Lower lobe of right lung (tissue), 2 donors: Measurements from ENCODE around the gene STK33. TPM values are rescaled to one million over a fixed set of nuclear protein-coding genes. Genes with fewer than 3 reads are reported as not detected.

Experiments used
- ATAC-seq, 2 donors: fragments of 200-7000 bp; cut with Tn5 transposase; one replicate each; pipeline ENCODE4 v1.9.1; 2020 to 2022; ENCODE audit warnings: mild to moderate bottlenecking in 2 of 2, moderate library complexity in 2 of 2
- DNase-seq: peaks from one replicate; pipeline ENCODE4 v3.0.0-alpha.2; 2020
- H3K27ac ChIP-seq: fragments of 200-600 bp; one replicate; pipeline ENCODE4 v1.8.0; 2022
- H3K27me3 ChIP-seq: fragments of 200-600 bp; one replicate; pipeline ENCODE4 v1.8.0; 2022; ENCODE audit warnings: low read depth
- H3K36me3 ChIP-seq: fragments of 200-600 bp; one replicate; pipeline ENCODE4 v1.8.0; 2022; ENCODE audit warnings: mild to moderate bottlenecking
- H3K4me1 ChIP-seq: fragments of 200-600 bp; one replicate; pipeline ENCODE4 v1.8.0; 2022
- H3K4me3 ChIP-seq: fragments of 200-600 bp; one replicate; pipeline ENCODE4 v1.8.0; 2022; ENCODE audit warnings: mild to moderate bottlenecking
- H3K9me3 ChIP-seq: fragments of 200-600 bp; one replicate; pipeline ENCODE4 v1.8.0; 2022
- intact Hi-C: fragments of 100-400 bp; cut with DNase I; formaldehyde crosslinking; loops from one replicate; pipeline ENCODE4 v1.11.0; 2022
- total RNA-seq: library from RNA; stranded (reverse); fragmentation: NEBNext Ultra II Directional; extraction: Animal tissue kit (Norgen Biotek cat#: 25700); gene quantifications from one replicate; pipeline ENCODE4 v1.2.1, GENCODE V29; 2021
- TF ChIP-seq, protein P1 (sequence below): fragments of 200-600 bp; IDR thresholded peaks from one replicate; pipeline ENCODE4 v1.8.0; 2022; ENCODE audit warnings: antibody characterized with exemption, mild to moderate bottlenecking
- donor health status: DM: no; HTN: yes; CAD: no; lungs with severe emphysema.

STK33 gene
- total RNA-seq, 1 donor from 2014 or later: 17.3 TPM

DNA sequence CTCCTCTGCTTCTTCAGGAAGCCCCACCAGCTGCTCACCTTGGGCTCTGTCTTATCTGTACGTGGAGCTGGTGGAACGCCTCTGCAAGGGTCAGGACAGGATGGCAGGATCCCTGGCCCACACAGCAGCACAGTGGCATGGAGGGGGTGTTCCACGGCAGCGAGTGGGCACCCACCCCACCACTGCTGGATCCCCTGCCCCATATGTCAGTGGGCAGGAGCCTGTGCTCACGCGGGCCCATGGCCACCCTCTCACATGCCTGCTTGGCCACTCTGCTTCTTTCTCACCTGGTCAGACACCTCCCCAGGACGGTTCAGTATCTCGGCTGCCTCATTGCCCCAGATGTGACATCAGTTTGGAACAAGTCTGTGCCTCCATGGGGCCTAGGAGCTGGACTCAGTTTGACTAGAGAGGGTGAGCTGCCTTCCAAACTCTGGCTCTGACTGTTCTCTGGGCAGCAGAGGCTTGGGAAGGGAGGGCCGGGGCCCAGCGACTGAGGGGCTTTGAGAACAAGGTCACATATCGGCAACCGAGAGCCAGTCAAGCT is 232.3 kb downstream of the STK33 start:
- Histone ChIP-seq H3K4me3 (no peak overlapping the region), H3K9me3 (no peaks in the 10 kb centered on the region), H3K4me1 (peaks cover 5% of the 10 kb centered on the region), H3K27me3 (peaks cover 4% of the 10 kb centered on the region), H3K36me3 (no peaks in the 10 kb centered on the region), H3K27ac (no peak overlapping the region)
- ATAC-seq (no peak), DNase-seq (no peak)
- intact Hi-C loops: no loop called here
- TF ChIP-seq, protein P1, sequence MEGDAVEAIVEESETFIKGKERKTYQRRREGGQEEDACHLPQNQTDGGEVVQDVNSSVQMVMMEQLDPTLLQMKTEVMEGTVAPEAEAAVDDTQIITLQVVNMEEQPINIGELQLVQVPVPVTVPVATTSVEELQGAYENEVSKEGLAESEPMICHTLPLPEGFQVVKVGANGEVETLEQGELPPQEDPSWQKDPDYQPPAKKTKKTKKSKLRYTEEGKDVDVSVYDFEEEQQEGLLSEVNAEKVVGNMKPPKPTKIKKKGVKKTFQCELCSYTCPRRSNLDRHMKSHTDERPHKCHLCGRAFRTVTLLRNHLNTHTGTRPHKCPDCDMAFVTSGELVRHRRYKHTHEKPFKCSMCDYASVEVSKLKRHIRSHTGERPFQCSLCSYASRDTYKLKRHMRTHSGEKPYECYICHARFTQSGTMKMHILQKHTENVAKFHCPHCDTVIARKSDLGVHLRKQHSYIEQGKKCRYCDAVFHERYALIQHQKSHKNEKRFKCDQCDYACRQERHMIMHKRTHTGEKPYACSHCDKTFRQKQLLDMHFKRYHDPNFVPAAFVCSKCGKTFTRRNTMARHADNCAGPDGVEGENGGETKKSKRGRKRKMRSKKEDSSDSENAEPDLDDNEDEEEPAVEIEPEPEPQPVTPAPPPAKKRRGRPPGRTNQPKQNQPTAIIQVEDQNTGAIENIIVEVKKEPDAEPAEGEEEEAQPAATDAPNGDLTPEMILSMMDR: no peak

DNA sequence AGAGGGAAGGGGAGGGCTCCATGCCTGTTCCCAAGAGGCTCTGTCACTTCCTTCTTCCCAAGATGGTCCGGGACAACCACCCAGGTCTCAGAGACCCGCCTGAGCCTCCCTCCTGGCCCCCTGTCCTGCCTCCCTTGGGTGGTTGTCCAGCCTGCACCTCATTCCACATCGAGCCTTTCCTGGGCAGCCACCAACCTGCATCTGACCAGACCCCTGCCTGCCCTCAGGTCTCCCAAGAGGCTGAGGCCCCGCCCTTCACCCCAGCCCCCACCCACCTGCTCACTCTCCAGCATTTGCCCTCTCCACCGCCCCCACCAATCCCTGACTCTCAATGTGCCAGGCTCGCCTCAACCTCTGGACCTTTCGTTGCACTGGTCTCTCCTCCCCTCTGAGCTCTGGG is 232.8 kb downstream of the STK33 start:
- ATAC-seq: no peak
- intact Hi-C loops: no loop called here
- H3K4me1 ChIP-seq: peaks cover 5% of the 10 kb centered on the region
- TF ChIP-seq, protein P1: no peak
- no peak for DNase-seq
- H3K27ac ChIP-seq: no peak overlapping the region
- H3K36me3 ChIP-seq: no peaks in the 10 kb centered on the region
- H3K4me3 ChIP-seq: no peak overlapping the region
- H3K27me3 ChIP-seq: peaks cover 4% of the 10 kb centered on the region
- no peaks in the 10 kb centered on the region for H3K9me3 ChIP-seq

GRCh38 chr11:8360086-8360828 is 233.8 kb downstream of the STK33 start:
- Histone ChIP-seq H3K4me3 (no peak overlapping the region), H3K9me3 (no peaks in the 10 kb centered on the region), H3K4me1 (peaks cover 5% of the 10 kb centered on the region), H3K36me3 (no peaks in the 10 kb centered on the region), H3K27ac (no peak overlapping the region), H3K27me3 (peaks cover 9% of the 10 kb centered on the region)
- DNase-seq (no peak), ATAC-seq (no peak)
- intact Hi-C loops: no loop called here
- TF ChIP-seq, protein P1: no peak

- DNase-seq (no peak), ATAC-seq (no peak)
- Histone ChIP-seq H3K4me3 (no peak overlapping the region), H3K36me3 (no peaks in the 10 kb centered on the region), H3K27ac (no peak overlapping the region), H3K27me3 (peaks cover 13% of the 10 kb centered on the region), H3K9me3 (no peaks in the 10 kb centered on the region), H3K4me1 (peaks cover 5% of the 10 kb centered on the region)
- TF ChIP-seq, protein P1: no peak
- intact Hi-C loops: no loop called here
These were observed 234.5 kb downstream of the STK33 start for GRCh38 chr11:8359521-8359920.

GRCh38 chr11:8357891-8358566 is 236.0 kb downstream of the STK33 start:
- DNase-seq: no peak
- H3K27ac ChIP-seq: no peak overlapping the region
- no peak overlapping the region for H3K4me3 ChIP-seq
- peaks cover 13% of the 10 kb centered on the region for H3K27me3 ChIP-seq
- TF ChIP-seq, protein P1: no peak
- H3K9me3 ChIP-seq: no peaks in the 10 kb centered on the region
- no peak for ATAC-seq
- peaks cover 5% of the 10 kb centered on the region for H3K4me1 ChIP-seq
- intact Hi-C loops: no loop called here
- H3K36me3 ChIP-seq: no peaks in the 10 kb centered on the region
